GM20000 (cell line): Measurements from ENCODE around the gene ODR4.
"Not testable (repeated sequence)": the region's sequence is repeated elsewhere in the genome, so short reads cannot be mapped to it uniquely, and the experiment has no call there.

Source experiments
- DNase-seq: peaks from one replicate; pipeline ENCODE4 v3.0.0; 2012; ENCODE audit warnings: low spot score
- CTCF ChIP-seq: IDR thresholded peaks from 2 replicates; pipeline ENCODE4 v1.5.1; 2012; ENCODE audit warnings: mild to moderate bottlenecking, control low read depth; ENCODE audit errors: extremely low read depth, missing control alignments

Gene ODR4

GRCh38 chr1:186443638-186444037 lies 68.0 kb downstream of the ODR4 start:
- no peak for DNase-seq
- no peak for TF ChIP-seq CTCF

- TF ChIP-seq CTCF: no peak
- DNase-seq: no peak
Measured at GRCh38 chr1:186446152-186446551, 70.5 kb downstream of the ODR4 start.

GRCh38 chr1:186454981-186455380 lies 79.3 kb downstream of the ODR4 start:
- DNase-seq: no peak

GRCh38 chr1:186456729-186457255 lies 81.2 kb downstream of the ODR4 start:
- DNase-seq: peak; percentile 9
- no peak for TF ChIP-seq CTCF

More at GRCh38 chr1:186454981-186455380, 79.3 kb downstream of the ODR4 start:
- TF ChIP-seq CTCF: no peak

GRCh38 chr1:186459161-186459560 lies 83.5 kb downstream of the ODR4 start:
- DNase-seq: not testable (repeated sequence)

GRCh38 chr1:186461014-186461413 lies 85.4 kb downstream of the ODR4 start, which contains the start of gene PDC:
PDC (minus strand) TSS chr1:186461114; CDS start chr1:186449459, 11,655 bp downstream.
- no peak for TF ChIP-seq CTCF
- DNase-seq: no peak

GRCh38 chr1:186463511-186463910 lies 87.9 kb downstream of the ODR4 start:
- no peak for DNase-seq
- no peak for TF ChIP-seq CTCF

GRCh38 chr1:186463926-186464325 lies 88.3 kb downstream of the ODR4 start:
- TF ChIP-seq CTCF: no peak
- no peak for DNase-seq

- DNase-seq: not testable (repeated sequence)
Measured at GRCh38 chr1:186465491-186465890, 89.9 kb downstream of the ODR4 start.
